Thoracic aorta (tissue), 2 donors: ENCODE results near the gene NECTIN3. TPM values are rescaled to one million over a fixed set of nuclear protein-coding genes. Genes with fewer than 3 reads are reported as not detected.
A peak's percentile ranks its signal among the peaks of the same experiment; 100 is the strongest.

Experiments used
- ATAC-seq: fragments of 150-250 bp; one replicate; pipeline ENCODE4 v1.8.0; 2017; ENCODE audit warnings: low read depth; ENCODE audit not compliant: insufficient number of reproducible peaks, low FRiP score
- DNase-seq: peaks from one replicate; pipeline ENCODE4 v3.0.0-alpha.2; 2020; ENCODE audit warnings: low spot score
- H3K27ac ChIP-seq, 2 donors: fragments of 200-600 bp; sonication (generic); 1 replicate in 1 of 2; 2 replicates in 1 of 2; pipeline ENCODE4 v1.5.1; 2016; ENCODE audit warnings: mild to moderate bottlenecking in 2 of 2, moderate library complexity in 2 of 2
- H3K27me3 ChIP-seq: fragments of 200-600 bp; sonication (generic); replicated peaks from 2 replicates; pipeline ENCODE4 v1.6.0; 2016; ENCODE audit warnings: mild to moderate bottlenecking; ENCODE audit not compliant: insufficient read depth
- H3K36me3 ChIP-seq: fragments of 200-600 bp; sonication (generic); one replicate; pipeline ENCODE4 v1.5.1; 2016
- H3K4me1 ChIP-seq, 2 donors: fragments of 200-600 bp; sonication (generic); 1 replicate in 1 of 2; 2 replicates in 1 of 2; pipeline versions ENCODE4 v1.5.1 to v1.6.0; 2016; ENCODE audit warnings: low read depth in 2 of 2, mild to moderate bottlenecking in 1 of 2; ENCODE audit not compliant: control insufficient read depth in 1 of 2
- H3K4me3 ChIP-seq: fragments of 200-600 bp; sonication (generic); 2 replicates; pipeline ENCODE4 v1.5.1; 2016; ENCODE audit warnings: mild to moderate bottlenecking
- H3K9me3 ChIP-seq: fragments of 200-600 bp; sonication (generic); 2 replicates; pipeline ENCODE4 v1.5.1; 2016
- total RNA-seq, 2 donors: library from RNA; depleted of rRNA; stranded (reverse); fragments of >200 nt; gene quantifications; one replicate each; pipeline versions ENCODE4 v1.1.0 to v1.2.3, GENCODE V29; 2016
- TF ChIP-seq, protein P1 (sequence below): fragments of 200-600 bp; sonication (generic); IDR thresholded peaks from one replicate; pipeline ENCODE4 v1.5.1; 2019; ENCODE audit warnings: antibody characterized with exemption

NECTIN3 gene
- total RNA-seq, 2 donors from 2014 or later = 37.1 to 42.2 TPM

DNA sequence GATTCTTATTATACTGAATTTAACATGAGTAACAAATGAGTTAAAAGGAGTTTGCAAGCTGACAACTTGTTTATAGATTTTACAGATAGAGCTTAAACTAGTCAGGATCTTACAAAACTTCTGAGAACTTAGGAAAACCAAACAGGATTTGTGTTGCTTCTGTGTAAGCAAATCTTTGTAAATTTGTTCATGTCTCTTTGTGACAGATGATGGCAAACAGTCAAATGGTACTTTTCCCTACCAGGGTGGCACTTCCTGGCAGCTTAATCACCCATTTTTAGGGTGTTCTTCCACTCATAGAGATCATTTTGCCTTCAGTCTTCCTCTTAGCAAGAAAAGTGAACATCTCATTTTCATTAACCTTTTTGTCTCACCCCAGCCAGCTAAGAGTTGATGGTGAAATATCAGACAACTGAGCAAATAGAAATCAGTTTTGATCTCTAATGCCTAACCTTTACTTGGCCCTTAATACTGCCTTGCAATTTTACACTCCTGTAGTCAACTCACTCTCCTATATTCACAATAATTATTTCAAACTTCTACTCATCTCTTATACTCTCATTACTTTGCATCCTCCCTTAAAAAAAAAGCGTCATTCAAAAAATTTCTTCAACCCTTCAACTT, 23.7 kb upstream of the NECTIN3 start:
- Histone ChIP-seq H3K4me1 (peaks cover 0 to 3% of the 10 kb centered on the region in 2 donors), H3K27me3 (no peaks in the 10 kb centered on the region), H3K4me3 (no peak overlapping the region), H3K27ac (no peak overlapping the region), H3K36me3 (no peaks in the 10 kb centered on the region), H3K9me3 (no peaks in the 10 kb centered on the region)
- DNase-seq (no peak), ATAC-seq (no peak)
- TF ChIP-seq, protein P1, sequence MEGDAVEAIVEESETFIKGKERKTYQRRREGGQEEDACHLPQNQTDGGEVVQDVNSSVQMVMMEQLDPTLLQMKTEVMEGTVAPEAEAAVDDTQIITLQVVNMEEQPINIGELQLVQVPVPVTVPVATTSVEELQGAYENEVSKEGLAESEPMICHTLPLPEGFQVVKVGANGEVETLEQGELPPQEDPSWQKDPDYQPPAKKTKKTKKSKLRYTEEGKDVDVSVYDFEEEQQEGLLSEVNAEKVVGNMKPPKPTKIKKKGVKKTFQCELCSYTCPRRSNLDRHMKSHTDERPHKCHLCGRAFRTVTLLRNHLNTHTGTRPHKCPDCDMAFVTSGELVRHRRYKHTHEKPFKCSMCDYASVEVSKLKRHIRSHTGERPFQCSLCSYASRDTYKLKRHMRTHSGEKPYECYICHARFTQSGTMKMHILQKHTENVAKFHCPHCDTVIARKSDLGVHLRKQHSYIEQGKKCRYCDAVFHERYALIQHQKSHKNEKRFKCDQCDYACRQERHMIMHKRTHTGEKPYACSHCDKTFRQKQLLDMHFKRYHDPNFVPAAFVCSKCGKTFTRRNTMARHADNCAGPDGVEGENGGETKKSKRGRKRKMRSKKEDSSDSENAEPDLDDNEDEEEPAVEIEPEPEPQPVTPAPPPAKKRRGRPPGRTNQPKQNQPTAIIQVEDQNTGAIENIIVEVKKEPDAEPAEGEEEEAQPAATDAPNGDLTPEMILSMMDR = no peak

DNA sequence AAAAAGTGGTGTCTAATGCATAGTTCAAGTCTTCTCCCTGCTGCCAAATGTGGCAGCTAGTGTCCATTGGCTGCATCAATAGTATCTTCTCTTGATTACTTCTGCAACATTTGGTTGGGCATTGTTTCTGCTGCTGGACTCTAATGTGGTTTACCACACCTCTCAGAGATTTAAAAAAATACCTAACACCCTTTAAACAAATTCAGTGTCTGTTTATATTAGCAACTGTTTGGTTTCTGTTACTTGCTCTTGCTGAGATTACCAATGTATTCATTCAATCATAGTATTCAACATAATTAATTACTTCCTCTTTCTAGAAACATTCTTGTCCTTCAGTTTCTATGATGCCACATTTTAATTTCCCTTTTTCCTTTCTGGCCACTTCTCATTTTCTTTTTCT, 20.3 kb upstream of the NECTIN3 start:
- H3K4me1 ChIP-seq = peaks cover 0 to 3% of the 10 kb centered on the region in 2 donors
- DNase-seq (no peak), ATAC-seq (no peak)
- TF ChIP-seq, protein P1 = no peak
- H3K27ac ChIP-seq = no peak overlapping the region
- H3K27me3 ChIP-seq = no peaks in the 10 kb centered on the region
- H3K9me3 ChIP-seq = no peaks in the 10 kb centered on the region
- H3K36me3 ChIP-seq = no peaks in the 10 kb centered on the region
- H3K4me3 ChIP-seq = no peak overlapping the region

DNA sequence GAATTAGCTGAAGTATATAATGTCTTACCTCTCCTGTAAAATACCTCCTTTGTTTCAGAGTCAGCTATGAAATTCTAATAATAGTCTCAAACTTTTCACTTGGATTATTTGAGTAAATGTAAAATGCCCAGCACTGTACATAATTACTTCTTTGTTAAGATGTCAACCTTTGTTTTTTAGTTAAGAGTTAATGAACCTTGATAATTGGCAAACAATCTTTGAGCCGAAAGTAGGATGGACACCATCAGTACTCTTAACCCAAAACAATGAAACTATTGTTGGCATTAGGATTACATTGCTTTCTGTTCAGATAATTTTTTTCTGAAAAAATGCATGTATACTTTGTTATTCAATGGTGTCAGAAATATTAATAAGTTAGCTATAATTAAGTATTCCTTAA, 3.0 kb upstream of the NECTIN3 start:
- TF ChIP-seq, protein P1 = no peak

DNA sequence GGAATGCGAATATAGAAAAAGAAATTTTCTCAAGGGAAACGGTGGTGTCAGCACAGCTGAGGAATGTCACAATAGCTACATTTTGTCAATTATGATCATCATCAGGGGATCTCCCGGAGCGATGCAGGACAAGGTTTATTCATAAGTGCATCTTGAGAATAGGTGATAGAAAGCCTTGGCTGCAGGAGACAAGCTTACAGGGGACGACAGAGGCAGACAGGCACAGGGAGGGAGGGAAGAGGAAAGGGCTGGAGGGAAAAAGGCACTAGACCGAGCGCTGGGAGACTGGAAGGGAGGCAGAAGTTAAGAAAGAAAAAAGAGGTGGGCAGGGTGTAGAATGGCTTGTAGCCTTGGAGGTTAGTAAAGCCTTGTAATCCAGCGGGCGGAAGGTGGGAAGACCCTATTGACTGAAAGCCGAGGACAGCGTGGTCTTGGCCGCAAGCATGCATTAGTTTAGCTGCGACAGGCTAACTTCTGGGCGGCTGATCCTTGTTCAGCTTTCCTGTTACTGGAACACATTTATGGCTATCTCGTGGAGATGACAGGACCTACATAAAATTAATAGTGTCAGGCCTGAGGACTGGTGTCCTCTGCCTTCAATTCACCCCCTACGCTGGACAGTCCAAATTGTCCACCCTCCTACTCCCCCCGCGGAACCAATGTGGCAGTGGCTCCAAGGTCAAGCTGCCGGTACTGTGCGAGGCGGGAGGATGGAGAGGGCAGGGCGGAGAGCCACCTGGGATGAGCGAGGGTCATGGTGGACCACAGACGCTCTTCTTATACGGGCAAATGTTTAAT, 1.4 kb upstream of the NECTIN3 start:
- Histone ChIP-seq H3K27me3 (no peaks in the 10 kb centered on the region), H3K4me3 (peak overlapping the region; percentile 77), H3K36me3 (no peaks in the 10 kb centered on the region), H3K27ac (peak overlapping the region; percentile 94), H3K9me3 (no peaks in the 10 kb centered on the region), H3K4me1 (peaks cover 0 to 27% of the 10 kb centered on the region in 2 donors)
- TF ChIP-seq, protein P1 = no peak
- DNase-seq (no peak), ATAC-seq (no peak)

More for the DNA sequence above, 3.0 kb upstream of the NECTIN3 start:
- no peaks in the 10 kb centered on the region for H3K27me3 ChIP-seq
- no peak for ATAC-seq
- no peak for DNase-seq
- H3K27ac ChIP-seq = no peak overlapping the region
- H3K4me1 ChIP-seq = peaks cover 0 to 11% of the 10 kb centered on the region in 2 donors
- no peaks in the 10 kb centered on the region for H3K9me3 ChIP-seq
- no peaks in the 10 kb centered on the region for H3K36me3 ChIP-seq
- H3K4me3 ChIP-seq = no peak overlapping the region

DNA sequence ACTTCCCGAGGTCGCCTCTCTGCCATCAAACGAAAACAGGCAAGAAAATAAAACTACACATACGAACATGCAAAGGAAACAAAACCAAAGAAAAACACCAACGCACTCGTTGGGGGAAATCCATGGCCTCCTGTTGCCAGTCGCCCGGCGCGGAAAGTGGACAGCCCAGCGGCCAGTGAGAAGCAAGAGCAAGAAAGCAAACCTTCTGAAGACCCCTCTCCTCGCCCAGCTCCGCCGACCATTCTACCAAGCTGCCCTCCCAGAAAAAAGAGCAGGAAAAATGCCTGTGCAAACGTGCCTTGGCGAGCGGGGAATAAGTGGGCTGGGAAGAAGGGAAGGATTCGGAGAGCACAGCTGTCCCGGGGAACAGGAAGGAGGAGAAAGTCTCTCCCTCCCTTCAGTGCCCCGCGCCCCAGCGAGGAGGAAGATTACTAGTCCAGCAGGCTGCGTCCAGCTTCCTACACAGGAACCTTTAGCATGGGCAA, 802 bp upstream of the NECTIN3 start:
- TF ChIP-seq, protein P1 = no peak
- Histone ChIP-seq H3K4me1 (peaks cover under 1 to 29% of the 10 kb centered on the region in 2 donors), H3K27ac (peak overlapping the region; percentile 94), H3K4me3 (peak overlapping the region; percentile 77), H3K27me3 (no peaks in the 10 kb centered on the region), H3K36me3 (no peaks in the 10 kb centered on the region), H3K9me3 (no peaks in the 10 kb centered on the region)
- DNase-seq = no peak
- peak; percentile 38 for ATAC-seq
